H1 (cell line): Measurements from ENCODE around the gene TMEM129. TPM values are rescaled to one million over a fixed set of nuclear protein-coding genes. Genes with fewer than 3 reads are reported as not detected.

Experiments
- CHD2 ChIP-seq: IDR thresholded peaks from 2 replicates; pipeline ENCODE4 v1.6.1; 2012; ENCODE audit warnings: low read length, improper control_type of control experiment
- CHD7 ChIP-seq: fragments of 300-600 bp; sonication (generic); IDR thresholded peaks from 2 replicates; pipeline ENCODE4 v1.7.1; 2012; ENCODE audit warnings: low read length, moderate library complexity, mild to moderate bottlenecking, inconsistent platforms; ENCODE audit not compliant: insufficient replicate concordance
- E2F6 ChIP-seq: IDR thresholded peaks from 2 replicates; pipeline ENCODE4 v1.6.1; 2012; ENCODE audit warnings: inconsistent platforms
- POLR2AphosphoS5 ChIP-seq: IDR thresholded peaks from 2 replicates; pipeline ENCODE4 v1.6.1; 2011; ENCODE audit warnings: low read depth, low read length
- RNF2 ChIP-seq: fragments of 200-900, 300-1000 bp; sonication (generic); IDR thresholded peaks from 2 replicates; pipeline ENCODE4 v1.7.1; 2016; ENCODE audit warnings: borderline replicate concordance, low read depth, mild to moderate bottlenecking, antibody characterized with exemption, low read length; ENCODE audit not compliant: poor library complexity, severe bottlenecking; ENCODE audit errors: missing control alignments
- SP1 ChIP-seq: IDR thresholded peaks from 2 replicates; pipeline ENCODE4 v1.6.1; 2011; ENCODE audit warnings: low read depth, low read length
- SP2 ChIP-seq: IDR thresholded peaks from 2 replicates; pipeline ENCODE4 v1.6.1; 2012; ENCODE audit warnings: mild to moderate bottlenecking, low read length, inconsistent platforms
- YY1 ChIP-seq: IDR thresholded peaks from 2 replicates; pipeline ENCODE4 v1.6.1; 2011; ENCODE audit warnings: low read depth, mild to moderate bottlenecking, low read length
- polyA plus RNA-seq, 7 experiments: library from polyadenylated mRNA; depleted of rRNA in 3 of 7; stranded (reverse) in 5 of 7; unstranded in 2 of 7; fragments of >200 nt in 5 of 7; fragments of 200-250 nt in 2 of 7; gene quantifications; 1 replicate in 5 of 7; 2 replicates in 1 of 7; 4 replicates in 1 of 7; pipeline versions ENCODE4 v1.2.1 to v1.2.3, GENCODE V29; 2011 to 2013; ENCODE audit warnings: missing spikeins in 2 of 7, mixed read lengths in 2 of 7
- total RNA-seq: library from RNA; stranded (reverse); fragmentation: NEBNext Ultra II Directional; extraction: Animal tissue kit (Norgen Biotek cat#: 25700); gene quantifications from 2 replicates; pipeline ENCODE4 v1.2.1, GENCODE V29; 2021

TMEM129 gene
- total and polyA plus RNA-seq, 2 of the 8 experiments (the other 6 are each of a cell fraction or from before 2014, with no cell fraction given), result 31.5 to 58.7 TPM

GRCh38 chr4:1712216-1713002, 8.7 kb downstream of the TMEM129 start, which contains the start of gene SLBP (continued):
- TF ChIP-seq CHD7, result no peak
- TF ChIP-seq YY1, result no peak
- no peak for TF ChIP-seq SP2
- TF ChIP-seq SP1, result 0 out of 2 replicates have a peak, but pooled peaks have one; percentile 53
- TF ChIP-seq E2F6, result peak; percentile 96
- TF ChIP-seq POLR2AphosphoS5, result peak; percentile 78
- peak; percentile 14; the same call in 1 of the 2 replicates for TF ChIP-seq CHD2
- TF ChIP-seq RNF2, result no peak
